ENCODE results near the gene CABS1.

GRCh38 chr4:70288651-70289050 lies 46.1 kb upstream of the CABS1 start:
- TF ChIP-seq CTCF (optimal IDR thresholded peaks at IDR 0.05 in 1 of 3, IDR thresholded peaks at IDR 0.05 in 1 of 3, conservative IDR thresholded peaks at IDR 0.05 in 1 of 3; ENCODE audit: extremely low read depth in 1 of 3, insufficient read depth in 2 of 3, low read length in 3 of 3) (no peak), EZH2 (IDR thresholded peaks at IDR 0.05; ENCODE audit: low read length) (no peak)
